Right kidney (tissue), 1 donor: Measurements from ENCODE around the gene KRTAP1-4.
"Not testable (repeated sequence)": the region's sequence is repeated elsewhere in the genome, so short reads cannot be mapped to it uniquely, and the experiment has no call there.

Source experiments
- DNase-seq: peaks from one replicate; pipeline ENCODE4 v3.0.0-alpha.2; 2016

KRTAP1-4 gene

DNA sequence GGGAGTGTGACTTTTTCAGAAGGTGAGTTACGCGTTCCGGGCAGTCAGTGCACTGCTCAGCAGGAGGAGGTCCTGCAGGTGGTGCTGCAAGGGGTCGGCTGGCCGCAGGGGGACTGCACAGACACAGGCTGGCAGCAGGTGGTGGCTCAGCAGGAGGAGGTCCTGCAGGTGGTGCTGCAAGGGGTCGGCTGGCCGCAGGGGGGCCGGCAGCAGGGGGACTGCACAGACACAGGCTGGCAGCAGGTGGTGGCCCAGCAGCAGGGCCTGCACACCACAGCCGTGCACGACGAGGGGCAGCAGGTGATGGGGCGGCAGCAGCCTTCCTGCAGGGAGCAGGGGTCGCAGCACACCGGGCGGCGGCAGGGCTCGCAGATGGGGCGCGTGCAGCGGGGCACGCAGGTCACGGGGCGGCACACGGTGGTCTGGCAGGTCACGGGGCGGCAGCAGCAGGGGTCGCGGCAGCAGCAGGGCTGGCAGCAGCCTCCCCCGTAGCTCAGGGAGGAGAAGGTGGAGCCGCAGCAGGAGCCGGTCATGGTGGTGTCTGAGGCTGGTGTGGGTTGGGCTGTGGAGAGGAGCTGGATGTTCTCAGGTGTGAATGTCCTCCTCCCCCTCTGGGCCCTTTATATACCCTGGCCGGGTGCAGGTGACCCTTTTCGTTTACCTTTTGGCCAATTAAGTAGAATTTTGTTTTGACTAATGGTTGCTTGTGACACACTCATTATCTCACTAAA is 16.9 kb upstream of the KRTAP1-4 start, which contains the start of gene KRTAP2-1:
KRTAP2-1 (minus strand) TSS at position 582 of the 731 bp plus-strand sequence; CDS start at position 533, 49 bp downstream.
- DNase-seq, result not testable (repeated sequence)

DNA sequence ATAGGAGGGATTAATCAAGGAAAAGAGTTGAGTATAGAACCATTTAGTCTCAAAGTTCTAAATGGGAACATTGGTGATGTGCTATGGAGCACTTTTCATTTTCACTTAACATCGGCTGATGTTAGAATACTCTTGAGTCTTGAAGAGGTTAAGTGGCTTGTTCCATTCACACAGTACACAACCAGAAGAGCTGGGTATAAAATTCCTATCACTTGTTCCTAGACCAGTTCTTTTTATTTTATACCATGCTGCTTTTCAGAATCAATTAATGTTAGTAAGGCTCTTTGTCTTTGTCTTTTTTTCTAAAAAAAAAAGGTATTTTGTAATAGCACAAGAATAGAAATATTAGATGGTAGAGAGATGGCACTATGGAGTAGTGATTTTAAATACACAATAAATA is 13.0 kb upstream of the KRTAP1-4 start:
- DNase-seq, result no peak

DNA sequence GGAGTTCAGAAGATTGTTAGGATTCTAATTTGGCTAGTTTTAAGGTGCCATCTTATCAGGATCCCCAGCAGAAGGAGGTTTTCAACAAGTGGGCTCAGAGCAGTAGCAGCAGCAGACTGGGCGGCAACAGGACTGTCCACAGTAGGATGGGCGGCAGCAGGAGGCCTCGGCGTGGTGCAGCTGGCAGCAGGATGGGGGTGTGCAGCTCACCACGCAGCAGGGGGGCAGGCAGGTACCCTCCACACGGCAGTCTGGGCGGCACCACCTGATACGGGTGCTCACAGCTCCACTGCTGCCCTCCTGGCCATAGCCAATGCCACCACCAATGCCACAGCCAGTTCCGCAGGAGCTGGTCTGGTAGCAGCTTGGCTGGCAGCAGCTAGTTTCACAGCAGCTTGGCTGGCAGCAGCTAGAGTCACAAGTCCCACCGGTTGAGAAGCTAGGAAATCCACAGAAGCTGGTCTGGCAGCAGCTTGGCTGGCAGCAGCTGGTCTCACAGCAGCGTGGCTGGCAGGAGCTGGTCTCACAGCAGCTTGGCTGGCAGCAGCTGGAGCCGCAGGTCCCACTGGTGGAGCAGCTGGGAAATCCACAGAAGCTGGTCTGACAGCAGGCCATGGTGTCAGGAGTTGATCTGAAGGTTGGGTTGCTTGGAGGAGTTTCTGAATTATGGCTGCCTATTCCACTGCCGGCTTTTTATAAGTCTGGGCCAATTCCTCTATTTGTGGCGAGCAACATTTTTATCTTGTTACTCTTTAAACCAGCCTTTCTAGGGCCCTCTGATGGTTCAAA is 11.0 kb upstream of the KRTAP1-4 start, which contains the start of gene KRTAP1-1:
KRTAP1-1 (minus strand) TSS at position 668 of the 789 bp plus-strand sequence; CDS start at position 615, 53 bp downstream.
- not testable (repeated sequence) for DNase-seq

DNA sequence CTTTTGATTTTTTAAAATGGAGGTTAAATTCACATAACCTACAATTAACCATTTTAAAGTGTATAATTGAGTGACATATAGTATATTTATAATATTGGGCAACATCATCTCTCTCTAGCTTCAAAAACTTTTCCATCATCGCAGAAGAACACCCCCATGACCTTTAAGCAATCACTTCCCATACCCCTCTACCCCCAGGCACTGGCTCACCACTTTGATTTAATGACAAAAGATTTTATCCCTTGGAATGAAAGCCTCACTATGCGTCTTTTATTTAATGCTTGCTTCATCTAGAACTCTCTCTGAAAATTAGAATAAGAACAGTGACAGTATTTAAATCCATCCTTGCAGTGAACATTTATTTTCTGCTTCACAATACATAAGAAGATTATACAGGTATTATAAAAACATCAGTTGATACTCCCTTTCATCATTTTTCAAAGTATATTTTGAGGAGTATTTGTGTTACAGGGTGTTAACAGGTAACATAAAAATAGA is 7.9 kb upstream of the KRTAP1-4 start:
- DNase-seq, result no peak

GRCh38 chr17:41034346-41034935 is 4.4 kb upstream of the KRTAP1-4 start, which contains the start of gene KRTAP1-3:
Gene KRTAP1-3 (minus strand): TSS chr17:41034874. CDS start chr17:41034821, 53 bp downstream.
- DNase-seq, result not testable (repeated sequence)

DNA sequence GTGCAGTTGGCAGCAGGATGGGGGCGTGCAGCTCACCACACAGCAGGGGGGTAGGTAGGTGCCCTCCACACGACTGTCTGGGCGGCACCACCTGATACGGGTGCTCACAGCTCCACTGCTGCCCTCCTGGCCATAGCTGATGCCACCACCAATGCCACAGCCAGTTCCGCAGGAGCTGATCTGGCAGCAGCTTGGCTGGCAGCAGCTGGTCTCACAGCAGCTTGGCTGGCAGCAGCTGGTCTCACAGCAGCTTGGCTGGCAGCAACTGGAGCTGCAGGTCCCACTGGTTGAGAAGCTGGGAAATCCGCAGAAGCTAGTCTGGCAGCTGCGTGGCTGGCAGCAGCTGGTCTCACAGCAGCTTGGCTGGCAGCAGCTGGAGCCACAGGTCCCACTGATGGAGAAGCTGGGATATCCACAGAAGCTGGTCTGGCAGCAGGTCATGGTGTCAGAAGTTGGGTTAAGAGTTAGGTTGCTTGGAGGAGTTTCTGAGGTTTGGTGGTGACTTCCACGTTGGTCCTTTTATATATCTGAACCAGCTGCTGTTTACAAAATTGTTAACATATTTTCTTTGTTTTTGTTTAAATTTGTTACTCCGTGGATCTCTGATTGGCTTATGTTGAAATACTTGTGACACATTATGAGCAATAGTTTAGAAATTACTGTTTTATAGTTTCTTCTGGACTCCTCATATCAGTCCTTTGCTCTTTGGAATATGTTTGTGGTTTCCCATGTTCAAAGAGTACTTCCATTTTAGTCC is 3.1 kb downstream of the KRTAP1-4 start, which contains the start of gene KRTAP1-5:
KRTAP1-5 (minus strand) TSS at position 494 of the 757 bp plus-strand sequence; CDS start at position 441, 53 bp downstream.
- no peak for DNase-seq

DNA sequence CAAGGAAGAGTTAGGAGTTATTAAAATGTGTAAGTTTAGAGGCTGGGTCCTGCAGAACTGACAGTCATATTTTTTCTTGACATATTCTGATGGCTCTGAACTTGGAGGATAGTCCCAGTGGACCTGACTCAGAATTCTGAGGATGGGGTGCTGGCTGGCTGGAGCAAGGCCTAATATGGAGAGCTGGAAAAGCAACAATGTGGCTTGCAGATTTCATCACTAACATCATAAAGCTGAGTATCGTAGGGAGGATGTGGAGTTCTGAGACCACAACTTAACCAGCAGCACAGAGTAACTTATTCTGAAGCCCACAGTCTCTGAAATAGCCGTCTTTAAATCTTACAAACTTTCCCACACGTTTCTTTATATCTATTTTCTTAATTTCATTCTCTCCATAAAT is 5.3 kb downstream of the KRTAP1-4 start:
- no peak for DNase-seq

DNA sequence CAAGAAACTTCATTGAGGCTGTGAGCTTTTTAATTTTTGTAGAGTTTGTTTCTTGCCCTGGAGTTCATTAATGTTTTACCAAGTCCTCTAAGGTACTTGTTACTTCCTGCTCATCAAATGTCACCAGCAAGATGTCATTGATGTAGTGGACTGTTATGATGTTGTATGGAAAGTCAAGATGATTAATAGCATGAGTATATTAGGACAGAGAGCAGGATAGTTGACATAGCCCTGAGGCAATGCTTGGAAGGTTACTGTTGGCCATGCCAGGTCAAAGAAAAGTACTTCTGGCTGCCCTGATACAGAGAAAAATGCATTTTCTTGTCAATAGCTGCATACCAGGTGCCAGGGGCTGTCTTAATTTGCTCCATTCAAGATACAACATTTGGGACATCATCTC is 9.7 kb downstream of the KRTAP1-4 start:
- DNase-seq, result no peak

GRCh38 chr17:41019415-41019814 is 10.6 kb downstream of the KRTAP1-4 start:
- DNase-seq, result no peak

- DNase-seq, result no peak
These were observed 11.5 kb downstream of the KRTAP1-4 start for GRCh38 chr17:41018541-41018940.

DNA sequence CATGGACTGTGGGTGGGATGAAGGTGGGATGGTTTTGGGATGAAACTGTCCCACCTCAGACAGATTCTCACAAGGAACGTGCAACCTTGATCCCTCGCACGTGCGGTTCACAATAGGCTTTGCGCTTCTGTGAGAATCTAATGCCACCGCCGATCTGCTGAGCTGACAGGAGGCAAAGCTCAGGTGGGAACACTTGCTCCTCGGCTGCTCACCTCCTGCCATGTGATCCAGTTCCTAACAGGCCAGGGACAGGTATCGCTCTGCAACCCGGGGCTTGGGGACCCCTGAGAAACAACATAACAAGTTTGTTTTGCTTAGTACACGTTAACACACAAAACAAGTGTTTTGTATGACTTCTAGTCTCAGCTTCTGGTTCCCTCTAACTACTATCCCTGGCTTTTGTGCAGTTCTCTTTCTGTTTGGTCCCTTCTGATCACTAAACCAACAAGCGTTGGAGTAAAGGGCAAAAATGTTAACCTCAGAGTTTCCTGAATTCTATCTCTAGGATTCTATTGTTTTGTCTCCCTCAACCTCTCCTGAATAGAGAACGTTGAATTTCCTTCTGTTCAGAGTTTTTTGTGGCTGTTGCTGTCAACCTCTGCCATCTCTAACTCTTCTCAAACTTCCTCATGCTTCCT is 13.3 kb downstream of the KRTAP1-4 start:
- no peak for DNase-seq

DNA sequence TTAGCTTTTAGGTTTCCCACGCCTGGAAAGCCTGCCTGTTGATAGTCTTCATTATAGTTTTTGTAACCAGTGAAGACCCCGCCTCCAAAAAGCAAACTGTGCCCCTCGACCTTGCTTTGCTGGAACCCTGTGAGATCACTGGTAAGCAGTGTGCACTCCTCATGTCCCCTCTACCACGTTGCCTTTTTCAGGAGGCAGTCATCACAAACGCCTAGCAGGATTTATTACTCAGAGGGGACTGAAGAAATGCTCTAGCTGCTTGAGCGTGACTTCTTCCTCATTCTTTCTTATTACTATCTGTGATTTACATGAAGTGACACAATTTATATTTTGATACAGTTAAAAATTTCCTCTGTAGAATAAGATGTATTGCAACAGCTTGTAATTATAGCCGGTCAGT is 14.5 kb downstream of the KRTAP1-4 start:
- no peak for DNase-seq

DNA sequence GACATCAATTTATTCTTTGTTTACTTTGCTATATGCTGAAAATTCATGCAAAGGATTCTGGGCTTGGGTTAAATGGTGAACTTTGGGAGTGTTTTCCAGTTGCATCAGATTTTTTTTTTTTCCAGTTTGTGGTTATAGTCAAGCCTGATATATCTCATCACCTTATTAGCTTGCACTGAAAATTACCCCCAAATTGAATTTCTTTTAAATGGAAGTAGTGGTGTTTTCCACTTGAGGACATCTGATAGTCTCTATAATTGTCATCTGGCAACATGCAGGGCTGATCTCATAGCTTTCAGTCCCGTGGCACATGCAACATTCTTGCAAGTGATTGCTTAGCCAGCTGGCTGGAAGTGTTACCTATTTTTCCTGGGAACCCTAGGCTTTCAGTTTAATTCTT is 16.4 kb downstream of the KRTAP1-4 start:
- DNase-seq, result no peak

- no peak for DNase-seq
These were observed 16.8 kb downstream of the KRTAP1-4 start for GRCh38 chr17:41013181-41013580.

GRCh38 chr17:41012326-41013120 is 17.5 kb downstream of the KRTAP1-4 start:
- DNase-seq, result no peak

DNA sequence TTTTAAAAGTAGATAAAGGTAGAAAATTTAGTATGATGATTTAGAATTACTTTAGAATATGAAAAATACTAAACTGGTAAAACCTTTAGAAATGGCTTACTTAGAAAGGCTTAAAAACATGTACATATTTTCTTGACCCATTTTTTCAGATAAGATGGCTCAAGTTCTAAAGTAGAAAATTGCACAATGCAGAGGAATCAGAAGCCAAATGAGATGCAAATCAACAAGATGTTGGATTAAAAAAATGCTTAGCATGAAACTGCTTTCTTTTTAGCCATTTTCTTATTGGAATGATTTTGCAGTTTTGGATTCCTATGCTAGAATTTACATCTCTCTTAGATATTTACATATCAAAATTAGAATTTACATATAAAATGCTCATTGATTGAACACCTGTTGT is 19.6 kb downstream of the KRTAP1-4 start:
- no peak for DNase-seq

GRCh38 chr17:41009936-41010335 is 20.1 kb downstream of the KRTAP1-4 start:
- DNase-seq, result no peak

- no peak for DNase-seq
These were observed 20.7 kb downstream of the KRTAP1-4 start for GRCh38 chr17:41009301-41009760.

DNA sequence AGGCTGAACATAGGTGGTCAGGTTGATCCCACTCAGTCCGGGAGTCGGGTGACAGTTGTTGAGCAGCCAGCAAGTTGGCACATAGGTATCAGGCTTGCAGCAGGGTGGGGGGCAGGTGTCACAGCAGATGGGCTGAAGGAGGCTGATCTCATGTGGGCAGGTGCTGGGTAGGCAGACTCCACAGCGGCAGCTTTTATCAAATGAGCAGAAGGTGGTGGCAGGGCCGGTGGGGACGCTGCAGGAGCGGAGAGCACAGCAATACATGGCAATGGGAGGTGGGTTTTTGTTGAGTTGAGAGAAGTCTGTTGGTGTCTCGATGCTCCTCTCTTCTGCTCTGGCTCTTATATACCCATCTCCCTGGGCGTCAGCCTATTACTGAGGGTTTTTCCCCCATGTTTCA is 21.2 kb downstream of the KRTAP1-4 start, which contains the start of gene KRTAP3-1:
KRTAP3-1 (minus strand) TSS at position 318 of the 400 bp plus-strand sequence; CDS start at position 264, 54 bp downstream.
- DNase-seq, result no peak

DNA sequence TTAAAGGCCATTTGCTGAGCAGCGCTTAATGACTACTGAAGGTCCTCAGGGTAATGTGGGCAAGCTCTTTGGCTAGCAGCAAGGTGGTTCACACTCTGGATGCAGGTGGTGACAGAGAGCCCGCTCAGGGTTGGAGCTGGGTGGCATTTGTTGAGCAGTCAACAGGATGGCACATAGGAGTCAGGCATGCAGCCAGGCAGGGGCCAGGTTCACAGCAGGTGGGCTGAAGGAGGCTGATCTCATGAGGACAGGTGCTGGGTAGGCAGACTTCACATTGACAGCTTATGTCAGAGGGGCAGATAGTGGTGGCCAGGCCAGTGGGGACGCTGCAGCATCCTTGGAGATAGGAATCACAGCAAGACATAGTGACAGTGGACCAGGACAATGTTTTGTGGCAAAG is 25.6 kb downstream of the KRTAP1-4 start:
- DNase-seq, result no peak
